H9 (cell line): ENCODE results near the gene CDC25A. TPM values are rescaled to one million over a fixed set of nuclear protein-coding genes. Genes with fewer than 3 reads are reported as not detected.
A peak's percentile ranks its signal among the peaks of the same experiment; 100 is the strongest.

Experiments
- DNase-seq: peaks from one replicate; pipeline ENCODE4 v3.0.0-alpha.2; 2017
- H2AFZ ChIP-seq: one replicate; pipeline ENCODE4 v1.6.1; 2013; ENCODE audit warnings: mild to moderate bottlenecking, low read length, control low read depth, moderate library complexity
- H2AK5ac ChIP-seq: 2 replicates; pipeline ENCODE4 v1.6.1; 2013; ENCODE audit warnings: low read length, control low read depth, mixed read lengths; ENCODE audit not compliant: insufficient read length
- H2BK120ac ChIP-seq: one replicate; pipeline ENCODE4 v1.6.1; 2013; ENCODE audit warnings: low read depth, mild to moderate bottlenecking, low read length, control low read depth, inconsistent platforms; ENCODE audit not compliant: poor library complexity, severe bottlenecking
- H2BK12ac ChIP-seq: 2 replicates; pipeline ENCODE4 v1.6.1; 2013; ENCODE audit warnings: low read length, control low read depth, mixed read lengths, low read depth; ENCODE audit not compliant: insufficient read length
- H2BK15ac ChIP-seq: 2 replicates; pipeline ENCODE4 v1.6.1; 2013; ENCODE audit warnings: low read depth, low read length, control low read depth
- H2BK20ac ChIP-seq: one replicate; pipeline ENCODE4 v1.6.1; 2013; ENCODE audit warnings: low read depth, mild to moderate bottlenecking, low read length, control low read depth, inconsistent platforms; ENCODE audit not compliant: poor library complexity, severe bottlenecking
- H2BK5ac ChIP-seq: 2 replicates; pipeline ENCODE4 v1.6.1; 2013; ENCODE audit warnings: low read length, control low read depth, mixed read lengths; ENCODE audit not compliant: insufficient read length
- H3K14ac ChIP-seq: 2 replicates; pipeline ENCODE4 v1.6.1; 2013; ENCODE audit warnings: low read length, control low read depth; ENCODE audit not compliant: insufficient read depth
- H3K18ac ChIP-seq: 2 replicates; pipeline ENCODE4 v1.6.1; 2013; ENCODE audit warnings: low read depth, mild to moderate bottlenecking, mixed read lengths, low read length, control low read depth; ENCODE audit not compliant: insufficient read length
- H3K23ac ChIP-seq: 2 replicates; pipeline ENCODE4 v1.6.1; 2013; ENCODE audit warnings: low read length, control low read depth, mixed read lengths, low read depth; ENCODE audit not compliant: insufficient read length
- H3K23me2 ChIP-seq: 2 replicates; pipeline ENCODE4 v1.6.1; 2013; ENCODE audit warnings: low read depth, mild to moderate bottlenecking, mixed read lengths, low read length, control low read depth; ENCODE audit not compliant: insufficient read length, poor library complexity, severe bottlenecking
- H3K27ac ChIP-seq: 2 replicates; pipeline ENCODE4 v1.5.1; 2013; ENCODE audit warnings: low read length, control low read depth, mixed read lengths, low read depth; ENCODE audit not compliant: insufficient read length
- H3K27me3 ChIP-seq: 2 replicates; pipeline ENCODE4 v1.6.1; 2013; ENCODE audit warnings: low read length, control low read depth, inconsistent platforms; ENCODE audit not compliant: insufficient read depth
- H3K4ac ChIP-seq: 2 replicates; pipeline ENCODE4 v1.6.1; 2013; ENCODE audit warnings: low read depth, mild to moderate bottlenecking, control low read depth, inconsistent platforms, low read length, moderate library complexity
- H3K4me1 ChIP-seq: 2 replicates; pipeline ENCODE4 v1.6.1; 2013; ENCODE audit warnings: low read length, control low read depth, inconsistent platforms; ENCODE audit not compliant: insufficient read depth
- H3K4me2 ChIP-seq: 2 replicates; pipeline ENCODE4 v1.6.1; 2013; ENCODE audit warnings: low read length, control low read depth, mixed read lengths; ENCODE audit not compliant: insufficient read length, insufficient read depth
- H3K56ac ChIP-seq: 2 replicates; pipeline ENCODE4 v1.6.1; 2013; ENCODE audit warnings: low read depth, mild to moderate bottlenecking, mixed read lengths, low read length, control low read depth; ENCODE audit not compliant: insufficient read length
- H3K79me1 ChIP-seq: 2 replicates; pipeline ENCODE4 v1.6.1; 2013; ENCODE audit warnings: low read depth, mild to moderate bottlenecking, moderate library complexity, low read length, control low read depth, inconsistent platforms; ENCODE audit not compliant: insufficient read depth, poor library complexity, severe bottlenecking
- H3K79me2 ChIP-seq: 2 replicates; pipeline ENCODE4 v1.6.1; 2013; ENCODE audit warnings: low read length, control low read depth, inconsistent platforms; ENCODE audit not compliant: insufficient read depth
- H3K9ac ChIP-seq: 2 replicates; pipeline ENCODE4 v1.6.1; 2013; ENCODE audit warnings: low read length, control low read depth, mixed read lengths; ENCODE audit not compliant: insufficient read length; ENCODE audit errors: extremely low read depth
- H3K9me3 ChIP-seq: one replicate; pipeline ENCODE4 v1.6.1; 2013; ENCODE audit warnings: low read depth, low read length, inconsistent platforms; ENCODE audit not compliant: control insufficient read depth
- H3T11ph ChIP-seq: one replicate; pipeline ENCODE4 v1.6.1; 2013; ENCODE audit warnings: mild to moderate bottlenecking, low read length, control low read depth, inconsistent platforms
- H4K20me1 ChIP-seq: one replicate; pipeline ENCODE4 v1.6.1; 2013; ENCODE audit not compliant: control insufficient read depth, insufficient read length, insufficient read depth
- H4K5ac ChIP-seq: 2 replicates; pipeline ENCODE4 v1.6.1; 2013; ENCODE audit warnings: low read depth, mild to moderate bottlenecking, mixed read lengths, low read length, control low read depth; ENCODE audit not compliant: insufficient read length
- H4K8ac ChIP-seq: replicated peaks from 2 replicates; pipeline ENCODE4 v1.6.1; 2013; ENCODE audit warnings: low read length, control low read depth, mixed read lengths, low read depth; ENCODE audit not compliant: insufficient read length
- H4K91ac ChIP-seq: 2 replicates; pipeline ENCODE4 v1.6.1; 2013; ENCODE audit warnings: low read depth, mild to moderate bottlenecking, moderate library complexity, mixed read lengths, low read length, control low read depth; ENCODE audit not compliant: insufficient read length
- H3K27ac Mint-ChIP-seq, 3 experiments: 2 replicates in 2 of 3; 3 replicates in 1 of 3; pipeline ENCODE4 v1.8.0; 2020 to 2021; ENCODE audit warnings: mixed read lengths in 3 of 3, mild to moderate bottlenecking in 1 of 3, moderate library complexity in 1 of 3
- H3K27me3 Mint-ChIP-seq: 2 replicates; pipeline ENCODE4 v1.8.0; 2021; ENCODE audit warnings: low read depth, mild to moderate bottlenecking, moderate library complexity, mixed read lengths
- H3K36me3 Mint-ChIP-seq, 3 experiments: 2 replicates in 2 of 3; 3 replicates in 1 of 3; pipeline ENCODE4 v1.8.0; 2020 to 2021; ENCODE audit warnings: low read depth in 3 of 3, mixed read lengths in 3 of 3; ENCODE audit not compliant: insufficient read depth in 1 of 3
- H3K4me1 Mint-ChIP-seq, 2 experiments: 2 replicates each; pipeline ENCODE4 v1.8.0; 2020; ENCODE audit warnings: mixed read lengths in 2 of 2
- H3K4me3 Mint-ChIP-seq, 2 experiments: 2 replicates in 1 of 2; 3 replicates in 1 of 2; pipeline ENCODE4 v1.8.0; 2020 to 2021; ENCODE audit warnings: mild to moderate bottlenecking in 2 of 2, mixed read lengths in 2 of 2, moderate library complexity in 1 of 2
- H3K9me3 Mint-ChIP-seq, 2 experiments: 2 replicates in 1 of 2; 3 replicates in 1 of 2; pipeline ENCODE4 v1.8.0; 2020; ENCODE audit warnings: mild to moderate bottlenecking in 2 of 2, mixed read lengths in 2 of 2, moderate library complexity in 1 of 2
- CTCF ChIP-seq: fragments of 200-600 bp; sonication (generic); conservative IDR thresholded peaks from 3 replicates; pipeline ENCODE4 v1.8.0; 2021; ENCODE audit warnings: antibody characterized with exemption, mild to moderate bottlenecking
- WGBS: extraction: QIAGEN DNeasy Blood & Tissue Kit; methylation state at CpG from one replicate; pipeline ENCODE4 v1.1.7; 2013; ENCODE audit warnings: missing lambda C conversion rate, low lambda C conversion rate, mixed read lengths; ENCODE audit not compliant: insufficient read length; ENCODE audit errors: extremely low coverage; 5-methylcytosine and 5-hydroxymethylcytosine counted together
- total RNA-seq: library from RNA; stranded (reverse); gene quantifications from 2 replicates; pipeline ENCODE4 v1.2.1, GENCODE V29; 2021

Gene CDC25A
- total RNA-seq, 1 experiment from 2014 or later: 83.3 TPM

- Histone ChIP-seq H3K56ac (no peak overlapping the region), H3K79me1 (peaks cover 11% of the 10 kb centered on the region), H3K4me1 (peaks cover 7% of the 10 kb centered on the region; the same call in 1 of the 2 replicates), H2BK12ac (no peak overlapping the region), H2BK5ac (no peak overlapping the region), H2BK15ac (no peak overlapping the region), H2BK20ac (no peak overlapping the region), H4K91ac (no peak overlapping the region), H3K4ac (no peak overlapping the region), H3K9ac (peak overlapping the region; percentile 91), H2AK5ac (no peak overlapping the region), H3K27ac (no peak overlapping the region), H3K79me2 (peaks cover 17% of the 10 kb centered on the region), H3K9me3 (no peaks in the 10 kb centered on the region), H3K4me2 (peak overlapping the region; percentile 93), H3K14ac (0 out of 2 replicates have a peak overlapping the region, but pooled peaks have one; percentile 0), H3K18ac (no peak overlapping the region), H4K5ac (no peak overlapping the region), H4K8ac (no peak overlapping the region), H2AFZ (no peak overlapping the region), H2BK120ac (no peak overlapping the region), H3K23ac (no peak overlapping the region), H4K20me1 (no peaks in the 10 kb centered on the region), H3K23me2 (peaks cover 9% of the 10 kb centered on the region), H3K27me3 (no peaks in the 10 kb centered on the region), H3T11ph (no peak overlapping the region)
- Mint-ChIP-seq H3K4me3 (peak overlapping the region; percentile 91 to 97), H3K4me1 (peaks cover 37 to 42% of the 10 kb centered on the region in 2 experiments), H3K27me3 (no peaks in the 10 kb centered on the region), H3K36me3 (peaks cover 47 to 56% (median 54%) of the 10 kb centered on the region in 3 experiments), H3K27ac (peak overlapping the region; percentile 32 to 97 (median 90); a peak in 5 of 7 replicates), H3K9me3 (no peaks in the 10 kb centered on the region)
- no CpG with 5 or more reads among the region's 7 CpGs for WGBS
- no peak for TF ChIP-seq CTCF
- DNase-seq: no peak
Observed at GRCh38 chr3:48186631-48187300, 1.5 kb downstream of the CDC25A start.
